UCSD-AML1 (cell line): Measurements from ENCODE around the gene TMEM267.
"Not testable (repeated sequence)": the region's sequence is repeated elsewhere in the genome, so short reads cannot be mapped to it uniquely, and the experiment has no call there.

Experiments used
- DNase-seq: peaks from one replicate; lab custom pipeline; 2025; ENCODE audit not compliant: unreplicated experiment; lab: John Stamatoyannopoulos, UW

TMEM267 gene, protein sequence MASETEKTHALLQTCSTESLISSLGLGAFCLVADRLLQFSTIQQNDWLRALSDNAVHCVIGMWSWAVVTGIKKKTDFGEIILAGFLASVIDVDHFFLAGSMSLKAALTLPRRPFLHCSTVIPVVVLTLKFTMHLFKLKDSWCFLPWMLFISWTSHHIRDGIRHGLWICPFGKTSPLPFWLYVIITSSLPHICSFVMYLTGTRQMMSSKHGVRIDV

DNA sequence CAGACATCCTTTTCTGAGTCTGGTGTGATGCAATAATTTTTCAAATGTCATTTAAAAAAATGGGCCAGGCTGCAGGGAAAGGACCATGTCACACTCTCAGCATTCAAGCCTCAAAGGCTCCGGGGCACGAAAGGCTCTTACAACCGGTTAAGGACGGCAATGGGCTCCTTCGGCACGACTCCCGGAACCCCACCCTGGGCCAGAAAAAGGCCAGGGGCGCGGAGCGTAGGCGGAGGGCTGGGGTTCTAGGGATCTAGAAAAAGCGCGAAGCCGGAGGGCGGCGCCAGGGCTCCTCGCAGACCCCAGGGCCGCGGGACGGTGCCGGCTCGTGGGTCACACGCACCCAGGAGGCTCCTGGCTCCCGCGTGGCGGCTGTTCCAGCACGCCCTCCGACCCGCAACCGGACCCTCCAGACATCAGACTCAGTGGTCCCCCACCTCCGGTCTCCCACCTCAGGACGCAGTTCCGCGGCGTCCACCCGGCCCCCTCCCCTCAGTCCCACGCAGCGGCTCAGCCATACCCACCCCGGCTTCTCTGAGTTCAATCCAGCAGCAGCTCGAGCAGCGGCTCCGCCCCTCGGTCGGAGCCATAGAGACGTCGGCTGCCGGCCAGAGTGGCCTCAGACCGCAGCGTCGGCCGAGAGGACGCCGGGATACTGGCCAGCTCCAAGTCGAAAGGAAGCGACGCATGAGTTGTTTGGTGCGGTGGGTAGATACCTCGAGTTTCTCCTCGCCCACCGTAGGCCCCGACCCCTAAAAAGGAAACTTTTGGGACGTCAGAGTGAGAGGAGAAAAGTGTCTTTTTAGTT is at the start of gene TMEM267:
TMEM267 (minus strand) TSS at position 568 of the 808 bp plus-strand sequence. CDS start 29,896 bp downstream, outside the sequence.
- DNase-seq = peak; percentile 95

DNA sequence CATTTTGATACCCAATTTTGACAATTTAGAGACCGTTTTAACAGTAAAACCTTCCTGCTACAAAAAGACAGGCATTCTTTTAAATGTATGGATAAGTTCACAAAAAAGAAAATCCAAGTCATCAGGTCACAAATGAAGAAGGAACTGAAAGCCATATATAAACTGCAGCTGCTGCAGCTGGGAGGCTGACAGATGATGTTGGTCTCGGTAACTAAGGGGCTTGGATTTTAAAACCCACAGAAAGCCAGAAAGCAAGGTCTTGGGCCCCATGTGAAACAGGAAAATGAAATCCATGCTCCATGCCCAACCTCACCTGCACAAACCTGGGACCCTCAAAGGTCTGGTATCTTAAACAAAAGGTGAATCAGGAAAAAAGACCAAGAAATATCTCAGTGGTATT is 47.0 kb upstream of the TMEM267 start:
- DNase-seq = no peak

- no peak for DNase-seq
Observed at GRCh38 chr5:43523662-43524072, 40.0 kb upstream of the TMEM267 start.

DNA sequence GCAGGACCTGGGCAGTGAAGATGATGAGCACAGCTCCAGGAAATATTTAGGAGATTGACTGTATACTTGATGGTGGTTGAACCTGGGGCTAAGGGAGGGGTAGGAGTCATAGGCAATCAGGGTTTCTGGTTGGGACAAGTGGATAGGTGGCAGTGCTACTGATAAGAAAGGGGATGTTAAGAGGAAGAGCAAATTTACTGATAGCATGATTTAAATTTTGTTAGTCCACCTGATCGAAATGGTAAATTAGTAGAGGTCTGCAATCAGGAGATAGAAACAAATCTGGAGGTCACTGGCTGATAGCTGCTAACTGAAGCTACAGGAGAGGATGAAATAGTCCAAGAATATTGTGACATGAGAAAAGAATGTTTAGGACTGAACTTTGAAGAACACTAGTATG is 37.0 kb upstream of the TMEM267 start:
- no peak for DNase-seq

- no peak for DNase-seq
Observed at GRCh38 chr5:43515678-43516048, 32.0 kb upstream of the TMEM267 start.

DNA sequence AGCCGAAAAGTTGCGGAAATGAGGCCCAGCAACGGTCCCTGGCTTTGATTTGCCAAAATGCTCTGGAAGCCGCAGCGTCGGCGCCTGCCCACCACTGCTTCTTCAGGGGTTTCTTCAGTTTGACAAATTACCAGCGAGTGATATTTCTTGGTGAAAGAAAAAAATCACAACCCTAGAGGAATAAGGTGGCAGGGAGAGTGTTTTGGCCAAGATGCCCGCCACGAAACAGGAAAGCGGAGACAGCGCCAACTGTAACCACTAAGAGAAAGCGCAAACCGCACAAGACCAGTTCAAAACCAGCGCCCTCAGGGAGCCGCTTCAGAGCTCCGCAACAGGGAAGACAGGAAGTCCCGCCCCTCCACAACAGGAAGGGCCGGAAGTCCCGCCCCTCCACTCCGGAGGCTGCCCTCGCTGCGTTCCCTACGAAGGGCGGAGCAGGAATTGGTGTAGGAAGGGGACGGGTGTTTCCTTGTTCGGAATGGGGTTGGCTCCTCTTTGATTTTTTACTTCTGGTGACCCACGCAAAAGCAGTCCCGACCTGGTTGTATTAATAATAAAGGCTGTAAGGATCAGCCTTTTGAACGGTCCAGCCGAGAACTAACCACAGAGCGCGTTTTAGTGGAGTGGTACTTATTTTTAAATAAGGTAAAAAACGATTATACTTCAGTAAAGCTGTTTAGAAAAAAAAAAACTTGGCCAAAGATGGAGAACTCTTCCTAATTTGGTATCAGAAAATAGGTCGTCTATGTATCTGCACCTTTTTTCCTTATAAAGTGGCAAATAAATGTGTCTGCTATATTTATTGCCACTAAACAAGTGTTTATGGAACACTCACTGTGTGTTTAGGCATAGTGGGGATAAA is 31.4 kb upstream of the TMEM267 start, which contains the start of gene C5orf34:
C5orf34 (minus strand) TSS at position 333 of the 862 bp plus-strand sequence. CDS start 5,809 bp downstream, outside the sequence.
- peak; percentile 97 for DNase-seq

DNA sequence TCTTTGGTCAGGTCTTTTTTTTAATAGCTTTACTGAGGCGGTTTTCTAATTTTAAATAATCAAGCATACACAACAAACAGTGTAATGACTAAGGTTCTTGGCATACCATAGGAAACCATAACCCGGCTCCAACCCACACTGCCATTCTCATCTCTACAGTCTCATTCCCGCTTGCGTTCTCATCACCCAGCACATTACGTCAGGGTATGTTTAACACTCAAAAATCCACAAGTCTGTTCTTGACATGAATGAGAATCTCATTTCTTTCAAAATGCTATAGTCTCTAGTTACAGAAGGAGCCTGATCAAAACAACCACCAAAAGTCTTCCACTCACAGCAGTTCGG is 30.8 kb upstream of the TMEM267 start:
- no peak for DNase-seq

DNA sequence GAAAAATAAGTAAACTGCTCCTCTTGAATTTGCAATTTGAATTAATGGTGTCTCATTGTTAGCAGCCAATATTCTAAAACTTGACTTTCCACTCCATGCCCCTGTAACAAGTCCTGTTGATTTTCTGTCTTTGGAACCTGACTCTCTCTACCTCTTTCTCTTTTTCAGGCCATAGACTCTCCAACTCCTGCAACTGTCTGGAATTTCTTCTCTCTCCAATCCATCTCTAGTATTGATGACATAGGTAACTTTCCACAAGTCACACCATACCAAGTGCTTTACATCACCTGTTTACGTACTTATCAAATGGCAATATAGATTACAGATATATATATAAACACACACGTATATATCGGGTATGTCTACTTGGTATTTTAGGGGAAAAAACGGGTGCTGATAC is 30.4 kb upstream of the TMEM267 start:
- DNase-seq = no peak

- DNase-seq = not testable (repeated sequence)
Observed at GRCh38 chr5:43511062-43511461, 27.4 kb upstream of the TMEM267 start.

DNA sequence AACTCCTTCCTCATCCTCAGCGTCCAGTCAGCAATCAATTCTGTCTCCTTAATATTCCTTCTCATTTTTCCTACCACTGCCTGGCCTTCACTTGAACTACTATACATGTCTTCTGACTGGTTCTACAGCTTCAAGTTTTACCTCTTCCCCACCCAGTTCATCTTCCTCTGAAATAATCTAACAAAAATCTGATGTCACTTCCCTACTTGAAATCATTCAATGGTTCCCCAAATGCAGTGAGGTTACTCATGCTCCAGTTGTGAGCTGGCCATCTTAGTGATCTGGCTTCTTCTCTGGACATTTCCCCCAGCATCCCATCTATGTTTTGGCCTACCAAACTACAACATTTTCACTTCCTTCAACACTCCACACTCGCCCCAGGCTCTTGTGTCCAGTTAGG is 14.9 kb upstream of the TMEM267 start:
- DNase-seq = no peak

DNA sequence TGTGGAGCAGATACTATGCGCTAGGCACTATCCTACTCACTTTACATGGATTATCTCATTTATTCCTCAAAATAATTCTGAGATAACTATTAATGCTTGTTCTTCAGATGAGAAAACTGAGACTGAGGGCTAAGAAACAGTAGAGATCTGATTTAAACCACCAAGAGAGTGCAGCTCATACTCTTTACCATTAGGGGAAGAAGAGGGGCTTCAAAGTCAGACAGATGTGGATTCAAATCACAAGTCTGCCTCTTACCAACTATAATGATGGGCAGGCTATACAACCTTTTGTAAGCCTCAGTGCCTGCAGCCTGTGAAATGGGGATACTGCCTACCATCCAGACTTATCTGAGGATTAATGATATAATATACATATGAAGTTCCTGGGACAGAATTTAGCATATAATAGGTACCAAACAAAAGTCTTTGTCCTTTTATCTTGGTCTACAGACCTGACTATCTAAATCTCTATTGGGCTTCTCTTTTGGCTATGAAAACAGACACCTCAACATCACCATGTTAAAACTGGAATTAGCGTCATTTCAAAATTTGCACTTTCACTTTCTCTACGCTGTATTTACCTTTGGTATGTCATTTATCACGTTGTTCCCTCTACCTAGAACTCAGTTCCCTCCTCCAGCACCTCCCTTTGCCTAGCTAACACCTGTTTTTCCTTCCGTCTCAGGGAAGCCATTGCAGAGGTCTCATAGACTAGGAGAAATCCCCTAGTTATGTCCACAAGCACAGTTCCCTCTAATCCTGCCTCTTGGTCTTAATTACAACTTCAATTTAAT is 13.8 kb upstream of the TMEM267 start:
- no peak for DNase-seq

- no peak for DNase-seq
Observed at GRCh38 chr5:43491326-43491725, 7.7 kb upstream of the TMEM267 start.

DNA sequence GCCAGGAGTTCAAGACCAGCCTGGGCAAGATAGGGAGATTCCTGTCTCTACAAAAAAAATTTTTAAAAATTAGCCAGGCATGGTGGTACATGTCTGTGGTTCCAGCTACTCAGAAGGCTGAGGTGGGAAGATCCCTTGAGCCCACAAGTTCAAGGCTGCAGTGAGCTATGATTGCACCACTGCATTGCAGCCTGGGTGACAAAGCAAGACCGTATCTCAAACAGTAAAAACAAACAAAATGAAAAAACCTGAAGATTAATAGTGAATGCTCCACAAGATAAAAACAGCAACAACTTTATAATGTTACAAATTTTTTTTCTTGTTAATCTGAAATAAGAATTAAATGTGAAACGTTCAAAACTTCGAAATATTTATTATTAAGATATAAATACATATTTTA is 2.7 kb upstream of the TMEM267 start:
- no peak for DNase-seq

DNA sequence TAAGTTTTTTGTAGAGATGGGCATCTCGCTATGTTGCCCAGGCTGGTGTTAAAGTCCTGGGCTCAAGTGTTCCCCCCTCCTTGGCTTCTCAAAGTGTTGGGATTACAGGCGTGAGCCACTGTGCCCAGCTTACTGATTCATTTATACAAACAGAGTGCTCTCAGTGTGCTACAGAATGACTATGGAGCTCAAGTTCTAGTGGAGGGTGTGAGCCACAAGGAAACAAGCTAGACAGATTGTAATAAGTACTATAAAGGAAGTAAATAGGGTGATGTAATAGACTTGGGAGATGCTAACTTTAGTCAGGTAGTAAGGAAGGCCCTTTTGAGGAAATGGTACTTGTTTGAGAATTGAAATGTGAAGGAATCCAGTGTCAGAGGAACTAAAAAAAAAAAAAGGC is 1.7 kb upstream of the TMEM267 start:
- no peak for DNase-seq

DNA sequence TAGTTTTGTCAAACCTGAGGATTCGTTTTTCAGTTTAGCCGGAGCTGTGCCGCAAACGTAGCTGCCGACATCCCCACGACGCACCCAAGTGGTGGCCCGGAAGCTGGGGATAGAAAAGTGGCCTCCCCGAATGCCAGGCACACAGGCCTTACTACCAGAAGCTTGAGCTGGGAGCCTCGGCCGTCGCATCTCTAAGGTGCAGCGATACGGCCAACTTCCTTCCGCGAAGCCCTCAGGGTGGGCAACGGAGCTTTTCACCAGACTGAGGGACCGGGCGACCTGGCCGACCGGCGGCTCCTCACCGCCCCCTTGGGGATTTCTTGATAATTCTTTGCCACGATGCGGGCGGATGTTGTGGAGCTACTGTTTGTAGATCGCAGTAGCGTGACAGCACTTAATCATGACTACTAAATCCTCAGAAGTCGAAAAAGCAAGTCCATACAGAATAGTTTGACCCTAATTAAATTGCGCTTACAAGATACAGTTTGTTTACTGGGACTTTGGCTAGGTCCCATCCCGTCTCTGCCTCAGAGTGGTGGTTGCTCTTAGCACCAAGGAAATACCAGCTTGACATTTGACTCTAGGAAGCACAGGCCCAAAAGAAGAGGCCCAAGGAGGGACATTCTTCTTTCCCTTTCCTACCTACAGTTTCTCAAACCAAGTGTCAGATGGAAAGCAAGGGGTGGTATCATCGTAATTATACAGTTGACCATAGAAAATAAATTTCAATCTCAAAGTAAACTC is 613 bp upstream of the TMEM267 start:
- peak; percentile 86 for DNase-seq

- no peak for DNase-seq
Observed at GRCh38 chr5:43482490-43483297, 971 bp downstream of the TMEM267 start.

DNA sequence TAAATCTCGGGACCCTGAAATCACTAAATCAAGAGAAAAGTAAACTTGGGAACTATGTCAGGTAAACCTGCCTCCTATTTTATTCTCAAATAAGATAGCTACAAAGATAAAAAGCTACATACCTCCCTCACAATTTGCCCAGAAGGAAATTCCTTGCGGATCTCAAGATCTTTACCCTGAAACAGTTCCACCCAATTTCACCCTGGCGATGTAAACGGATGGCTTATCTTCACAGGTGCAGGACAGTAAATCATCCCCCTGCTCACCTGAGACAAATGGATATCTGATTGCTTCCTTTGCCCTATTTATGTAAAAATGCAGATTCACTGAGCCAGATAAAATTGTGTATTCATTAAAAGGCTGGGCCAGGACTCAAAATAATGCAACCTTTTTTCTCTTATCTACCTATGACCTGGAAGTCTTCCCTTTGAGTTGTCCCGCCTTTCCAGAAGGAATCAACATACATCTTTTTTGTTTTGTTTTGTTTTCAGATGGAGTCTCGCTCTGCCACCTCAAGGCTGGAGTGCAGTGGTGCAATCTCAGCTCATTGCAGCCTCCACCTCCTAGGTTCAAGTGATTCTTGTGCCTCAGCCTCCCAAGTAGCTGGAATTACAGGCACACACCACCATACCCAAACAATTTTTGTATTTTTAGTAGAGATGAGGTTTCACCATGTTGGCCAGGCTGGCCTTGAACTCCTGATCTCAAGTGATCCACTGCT is 13.8 kb downstream of the TMEM267 start:
- DNase-seq = no peak

- DNase-seq = no peak
Observed at GRCh38 chr5:43467100-43467499, 16.6 kb downstream of the TMEM267 start.

DNA sequence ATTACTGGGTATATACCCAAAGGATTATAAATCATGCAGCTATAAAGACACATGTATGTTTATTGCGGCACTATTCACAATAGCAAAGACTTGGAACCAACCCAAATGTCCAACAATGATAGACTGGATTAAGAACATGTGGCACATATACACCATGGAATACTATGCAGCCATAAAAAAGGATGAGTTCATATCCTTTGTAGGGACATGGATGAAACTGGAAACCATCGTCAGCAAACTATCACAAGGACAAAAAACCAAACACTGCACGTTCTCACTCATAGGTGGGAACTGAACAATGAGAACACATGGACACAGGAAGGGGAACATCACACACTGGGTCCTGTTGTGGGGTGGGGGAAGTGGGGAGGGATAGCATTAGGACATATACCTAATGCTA is 18.2 kb downstream of the TMEM267 start:
- DNase-seq = not testable (repeated sequence)
